Mucosa of descending colon (tissue), 3 donors: Measurements from ENCODE around the gene POFUT1. TPM values are rescaled to one million over a fixed set of nuclear protein-coding genes. Genes with fewer than 3 reads are reported as not detected.
"Not testable (repeated sequence)": the region's sequence is repeated elsewhere in the genome, so short reads cannot be mapped to it uniquely, and the experiment has no call there.

Experiments
- ATAC-seq: fragments of 200-7000 bp; cut with Tn5 transposase; one replicate; pipeline ENCODE4 v1.9.1; 2020; ENCODE audit warnings: mild to moderate bottlenecking, moderate library complexity
- DNase-seq, 3 donors: peaks; one replicate each; pipeline ENCODE4 v3.0.0-alpha.2; 2020
- H3K36me3 ChIP-seq: fragments of 200-600 bp; one replicate; pipeline ENCODE4 v1.8.0; 2021; ENCODE audit warnings: low read depth, mild to moderate bottlenecking
- H3K4me1 ChIP-seq: fragments of 200-600 bp; one replicate; pipeline ENCODE4 v1.8.0; 2021; ENCODE audit warnings: low read depth, mild to moderate bottlenecking
- H3K4me3 ChIP-seq: fragments of 200-600 bp; one replicate; pipeline ENCODE4 v1.8.0; 2021; ENCODE audit warnings: mild to moderate bottlenecking
- H3K9me3 ChIP-seq: fragments of 200-600 bp; one replicate; pipeline ENCODE4 v1.8.0; 2021; ENCODE audit warnings: mild to moderate bottlenecking
- intact Hi-C, 2 donors: fragments of 100-400 bp; cut with DNase I in 1 of 2; cut with micrococcal nuclease in 1 of 2; formaldehyde crosslinking; loops; one replicate each; pipeline versions ENCODE4 v1.11.0 to v1.11.1; 2022; cut with DNase I, micrococcal nuclease
- total RNA-seq, 3 donors: library from RNA; stranded (reverse); fragmentation: NEBNext Ultra II Directional in 2 of 3; extraction: Animal tissue kit (Norgen Biotek cat#: 25700) in 2 of 3; gene quantifications; one replicate each; pipeline versions ENCODE4 v1.2.1 to v1.2.4, GENCODE V29; 2021 to 2023
- TF ChIP-seq, protein P1 (sequence below): fragments of 200-600 bp; IDR thresholded peaks from one replicate; pipeline ENCODE4 v1.8.0; 2022; ENCODE audit warnings: antibody characterized with exemption, mild to moderate bottlenecking
- donor health status: DM: no; HTN: no; CAD: no; lungs with moderate emphysema.
- donor health status: DM: no; HTN: no; CAD: no.
- donor health status: DM: no; HTN: yes; CAD: no.

Gene POFUT1
- total RNA-seq, 3 donors from 2014 or later: 35.5 to 48.5 (median 44.8) TPM

DNA sequence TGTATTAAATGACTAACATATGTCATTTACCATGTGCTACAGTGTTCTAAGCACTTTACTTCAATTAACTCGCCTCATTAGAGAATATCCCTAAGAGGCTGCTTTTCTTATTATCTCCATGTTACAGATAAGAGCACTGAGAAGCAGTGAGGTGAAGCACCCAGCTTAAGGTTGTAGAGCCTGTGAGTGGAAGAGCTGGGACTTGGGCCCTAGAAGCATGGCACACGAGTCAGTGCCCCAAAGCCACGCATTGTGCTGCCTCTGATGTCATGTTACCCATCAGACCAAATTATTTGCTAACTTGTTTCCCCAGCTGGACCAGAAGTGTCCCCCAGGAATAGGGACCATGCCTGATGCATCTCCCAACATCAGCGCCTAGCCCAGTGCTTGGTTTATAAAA, 34.1 kb downstream of the POFUT1 start:
- TF ChIP-seq, protein P1, sequence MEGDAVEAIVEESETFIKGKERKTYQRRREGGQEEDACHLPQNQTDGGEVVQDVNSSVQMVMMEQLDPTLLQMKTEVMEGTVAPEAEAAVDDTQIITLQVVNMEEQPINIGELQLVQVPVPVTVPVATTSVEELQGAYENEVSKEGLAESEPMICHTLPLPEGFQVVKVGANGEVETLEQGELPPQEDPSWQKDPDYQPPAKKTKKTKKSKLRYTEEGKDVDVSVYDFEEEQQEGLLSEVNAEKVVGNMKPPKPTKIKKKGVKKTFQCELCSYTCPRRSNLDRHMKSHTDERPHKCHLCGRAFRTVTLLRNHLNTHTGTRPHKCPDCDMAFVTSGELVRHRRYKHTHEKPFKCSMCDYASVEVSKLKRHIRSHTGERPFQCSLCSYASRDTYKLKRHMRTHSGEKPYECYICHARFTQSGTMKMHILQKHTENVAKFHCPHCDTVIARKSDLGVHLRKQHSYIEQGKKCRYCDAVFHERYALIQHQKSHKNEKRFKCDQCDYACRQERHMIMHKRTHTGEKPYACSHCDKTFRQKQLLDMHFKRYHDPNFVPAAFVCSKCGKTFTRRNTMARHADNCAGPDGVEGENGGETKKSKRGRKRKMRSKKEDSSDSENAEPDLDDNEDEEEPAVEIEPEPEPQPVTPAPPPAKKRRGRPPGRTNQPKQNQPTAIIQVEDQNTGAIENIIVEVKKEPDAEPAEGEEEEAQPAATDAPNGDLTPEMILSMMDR: no peak
- no peak overlapping the region for H3K4me3 ChIP-seq
- ATAC-seq (no peak), DNase-seq (no peak)
- H3K9me3 ChIP-seq: no peaks in the 10 kb centered on the region
- peaks cover 4% of the 10 kb centered on the region for H3K4me1 ChIP-seq
- intact Hi-C loops: no loop called here
- H3K36me3 ChIP-seq: no peaks in the 10 kb centered on the region

DNA sequence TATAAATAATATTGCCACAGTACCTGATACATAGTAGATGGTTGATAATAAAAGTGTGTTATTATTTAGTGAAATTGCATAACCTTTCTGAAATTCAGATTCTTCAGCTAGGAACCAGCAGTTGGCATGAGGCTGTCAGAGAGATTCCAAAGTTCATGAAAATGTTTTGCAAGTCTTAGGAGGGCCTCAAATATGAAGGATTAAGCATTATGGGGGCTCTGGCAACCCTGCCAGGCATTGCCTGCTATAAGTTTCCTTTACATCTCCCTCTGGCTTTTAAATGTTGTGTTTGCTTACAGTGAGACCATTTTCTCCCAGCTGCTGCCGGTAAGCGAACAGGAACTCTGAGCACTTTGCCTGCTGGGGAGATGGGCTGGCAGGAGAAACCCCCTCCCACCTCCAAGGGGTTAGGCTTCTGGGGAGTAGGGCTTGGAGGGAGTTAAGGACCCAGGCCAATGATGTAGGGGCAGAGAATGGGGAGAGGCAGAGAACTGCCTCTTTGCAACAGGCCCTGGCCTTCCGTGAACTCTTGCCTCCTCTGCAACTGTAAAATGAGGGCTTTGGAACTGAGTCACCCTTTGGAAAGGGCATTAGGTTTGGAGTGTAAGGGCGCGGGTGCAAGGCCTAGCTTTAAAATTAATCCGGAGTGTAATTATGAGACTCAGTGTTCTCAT, 36.6 kb downstream of the POFUT1 start:
- H3K9me3 ChIP-seq: no peaks in the 10 kb centered on the region
- DNase-seq (no peak), ATAC-seq (peak; percentile 72)
- intact Hi-C loops: no loop called here
- no peak overlapping the region for H3K4me3 ChIP-seq
- TF ChIP-seq, protein P1: no peak
- no peaks in the 10 kb centered on the region for H3K36me3 ChIP-seq
- H3K4me1 ChIP-seq: no peaks in the 10 kb centered on the region

DNA sequence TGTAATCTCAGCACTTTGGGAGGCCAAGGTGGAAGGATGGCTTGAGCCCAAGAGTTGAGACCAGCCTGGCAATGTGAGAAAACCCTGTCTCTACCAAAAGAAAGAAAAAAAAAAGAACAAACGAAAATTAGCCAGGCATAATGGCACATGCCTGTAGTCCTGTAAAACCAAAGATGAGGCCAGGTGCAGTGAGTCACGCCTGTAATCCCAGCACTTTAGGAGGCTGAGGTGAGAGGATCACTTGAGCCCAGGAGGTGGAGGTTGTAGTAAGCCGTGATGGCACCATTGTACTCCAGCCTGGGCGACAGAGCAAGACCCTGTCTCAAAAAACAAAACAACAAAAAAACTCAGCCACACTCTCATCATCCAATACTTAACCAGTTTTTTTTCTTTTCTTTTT, 37.3 kb downstream of the POFUT1 start:
- ATAC-seq: no peak
- Histone ChIP-seq H3K4me3 (no peak overlapping the region), H3K36me3 (no peaks in the 10 kb centered on the region), H3K9me3 (no peaks in the 10 kb centered on the region), H3K4me1 (no peaks in the 10 kb centered on the region)
- intact Hi-C loops: no loop called here
- TF ChIP-seq, protein P1: no peak
- no peak for DNase-seq

DNA sequence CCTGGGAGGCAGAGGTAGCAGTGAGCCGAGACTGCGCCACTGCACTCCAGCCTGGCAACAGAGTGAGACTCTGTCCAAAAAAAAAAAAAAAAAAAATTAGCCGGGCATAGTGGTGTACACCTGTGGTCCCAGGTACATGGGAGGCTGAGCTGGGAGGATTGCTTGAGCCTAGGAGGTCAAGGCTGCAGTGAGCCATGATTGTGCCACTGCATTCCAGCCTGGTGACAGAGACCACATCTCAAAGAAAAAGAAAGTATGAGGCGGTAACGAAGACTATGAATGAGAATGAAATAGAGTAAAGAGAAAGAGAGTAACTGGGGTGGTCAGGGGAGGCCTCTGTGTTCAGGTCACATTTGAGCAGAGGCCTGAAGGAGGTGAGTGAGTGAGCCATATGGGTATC, 38.5 kb downstream of the POFUT1 start:
- H3K36me3 ChIP-seq, DNase-seq, H3K4me3 ChIP-seq, H3K9me3 ChIP-seq, ATAC-seq, H3K4me1 ChIP-seq, intact Hi-C loops: not testable (repeated sequence)

DNA sequence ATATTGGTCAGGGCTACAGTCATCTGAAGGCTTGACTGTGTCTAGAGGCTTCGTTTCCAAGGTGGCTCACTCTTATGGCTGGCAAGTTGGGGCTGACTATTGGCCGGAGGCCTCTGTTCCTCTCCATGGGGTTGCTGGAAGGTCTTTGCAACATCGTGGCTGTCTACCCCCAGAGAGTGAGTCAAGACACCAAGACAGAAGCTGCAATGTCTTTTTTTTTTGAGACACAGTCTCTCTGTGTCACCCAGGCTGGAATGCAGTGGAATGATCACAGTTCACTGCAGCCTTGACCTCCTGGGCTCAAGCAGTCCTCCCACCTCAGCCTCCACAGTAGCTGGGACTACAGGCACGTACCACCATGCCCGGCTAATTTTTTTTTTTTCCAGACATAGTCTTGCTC, 40.4 kb downstream of the POFUT1 start:
- Histone ChIP-seq H3K36me3 (no peaks in the 10 kb centered on the region), H3K4me1 (no peaks in the 10 kb centered on the region), H3K4me3 (no peak overlapping the region), H3K9me3 (no peaks in the 10 kb centered on the region)
- TF ChIP-seq, protein P1: no peak
- intact Hi-C loops: no loop called here
- ATAC-seq: no peak
- no peak for DNase-seq

DNA sequence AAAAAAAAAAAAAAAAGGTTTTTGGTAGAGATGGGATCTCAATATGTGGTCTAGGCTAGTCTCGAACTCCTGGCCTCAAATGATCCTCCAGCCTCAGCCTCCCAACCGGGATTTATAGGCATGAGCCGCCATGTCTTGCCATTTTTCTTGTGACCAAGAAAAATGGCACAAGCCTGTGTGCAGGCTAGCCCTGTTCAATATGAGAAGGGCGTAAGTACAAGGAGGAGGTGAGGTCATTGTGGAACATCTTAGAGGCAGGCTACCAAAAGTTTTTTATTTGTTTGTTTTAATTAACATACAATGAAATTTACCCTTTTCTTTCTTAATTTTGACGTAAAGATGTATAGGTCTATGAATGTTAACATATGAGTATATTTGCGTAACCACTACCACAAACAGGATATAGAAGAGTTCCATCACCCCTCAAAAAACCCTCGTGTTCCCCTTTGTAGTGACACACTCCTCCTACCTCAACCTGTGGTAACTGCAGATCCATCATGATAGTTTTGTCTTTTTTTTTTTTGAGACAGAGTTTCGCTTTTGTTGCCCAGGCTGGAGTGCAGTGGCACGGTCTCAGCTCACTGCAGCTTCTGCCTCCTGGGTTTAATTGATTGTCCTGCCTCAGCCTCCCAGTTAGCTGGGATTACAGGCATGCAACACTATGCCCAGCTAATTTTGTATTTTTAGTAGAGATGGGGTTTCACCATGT, 41.5 kb downstream of the POFUT1 start:
- DNase-seq: no peak
- Histone ChIP-seq H3K36me3 (no peaks in the 10 kb centered on the region), H3K9me3 (no peaks in the 10 kb centered on the region), H3K4me3 (no peak overlapping the region), H3K4me1 (no peaks in the 10 kb centered on the region)
- ATAC-seq: peak; percentile 54
- TF ChIP-seq, protein P1: no peak
- intact Hi-C loops: no loop called here
